G401.6 (cell line): ENCODE measurements around the gene ATL2.
A peak's percentile ranks its signal among the peaks of the same experiment; 100 is the strongest.
"Not testable (repeated sequence)": the region's sequence is repeated elsewhere in the genome, so short reads cannot be mapped to it uniquely, and the experiment has no call there.

Experiments
- FAIRE-seq: peaks from 2 replicates; lab custom pipeline; 2012; peaks lifted over from hg19 to GRCh38; lab: Jason Lieb, UNC

ATL2 gene

GRCh38 chr2:38323623-38324022 is 53.5 kb downstream of the ATL2 start:
- no peak for FAIRE-seq

DNA sequence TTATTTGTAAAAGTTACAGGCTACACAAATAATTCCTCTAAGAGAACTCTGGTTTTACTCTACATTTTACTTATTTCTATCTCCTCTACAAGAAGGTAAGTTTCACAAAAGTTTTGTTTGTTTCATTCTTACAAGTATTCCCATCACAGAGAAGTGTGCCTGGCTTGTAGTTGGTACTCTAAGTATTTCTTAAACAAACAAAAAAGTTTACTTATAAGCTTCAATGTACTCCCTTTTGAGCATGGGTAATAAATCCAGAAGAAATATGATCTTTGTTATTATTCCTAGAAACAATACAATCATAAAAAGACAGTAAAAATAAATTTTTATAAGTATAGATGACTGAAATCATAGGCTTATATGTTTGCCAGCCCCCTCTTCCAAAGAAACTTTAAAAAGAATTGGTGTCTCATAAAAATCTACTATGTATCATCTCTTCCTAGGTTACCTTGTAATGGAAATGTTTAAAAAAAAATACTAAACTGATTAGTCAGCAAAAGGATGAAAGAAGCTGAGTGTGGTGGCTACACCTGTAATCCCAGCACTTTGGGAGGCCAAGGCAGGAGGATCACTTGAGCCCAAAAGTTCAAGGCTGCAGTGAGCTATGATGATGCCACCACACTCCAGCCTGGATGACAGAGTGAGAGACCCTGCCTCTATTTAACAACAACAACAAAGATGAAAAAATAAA is 54.7 kb downstream of the ATL2 start:
- no peak for FAIRE-seq

DNA sequence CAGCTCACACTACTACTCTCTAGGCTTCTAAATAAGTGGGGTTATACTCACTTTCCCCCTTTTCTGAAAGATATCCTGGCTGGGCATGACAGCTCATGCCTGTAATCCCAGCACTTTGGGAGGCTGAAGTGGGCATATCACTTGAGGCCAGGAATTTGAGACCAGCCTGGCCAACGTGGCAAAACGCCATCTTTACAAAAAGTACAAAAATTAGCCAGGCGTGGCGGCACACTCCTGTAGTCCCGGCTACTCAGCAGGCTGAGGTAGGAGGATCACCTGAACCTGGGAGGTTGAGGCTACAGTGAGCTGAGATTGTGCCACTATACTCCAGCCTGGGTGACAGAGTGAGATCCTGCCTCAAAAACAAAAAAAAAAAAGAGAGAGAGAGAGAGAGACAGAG is 57.8 kb downstream of the ATL2 start:
- FAIRE-seq = not testable (repeated sequence)

DNA sequence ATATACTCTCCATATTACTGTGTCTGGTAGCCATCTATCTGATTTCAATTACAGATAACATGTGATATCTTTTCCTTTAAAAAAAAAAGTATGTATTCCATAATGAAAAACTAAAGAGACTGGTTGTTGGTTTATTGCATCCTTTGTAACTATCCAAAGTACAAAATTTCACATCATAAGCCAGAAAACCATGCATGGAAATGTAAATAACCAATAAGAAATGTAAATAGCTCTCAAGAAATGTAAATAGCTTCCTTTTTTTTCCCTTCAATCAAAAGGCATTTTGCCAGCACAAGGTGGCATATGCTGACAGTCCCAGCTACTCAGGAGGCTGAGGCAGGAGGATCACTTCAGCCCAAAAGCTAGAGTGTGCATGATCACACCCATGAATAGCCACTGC is 59.3 kb downstream of the ATL2 start:
- FAIRE-seq = no peak

GRCh38 chr2:38315707-38316333 is 61.3 kb downstream of the ATL2 start:
- FAIRE-seq = peak; percentile 51

DNA sequence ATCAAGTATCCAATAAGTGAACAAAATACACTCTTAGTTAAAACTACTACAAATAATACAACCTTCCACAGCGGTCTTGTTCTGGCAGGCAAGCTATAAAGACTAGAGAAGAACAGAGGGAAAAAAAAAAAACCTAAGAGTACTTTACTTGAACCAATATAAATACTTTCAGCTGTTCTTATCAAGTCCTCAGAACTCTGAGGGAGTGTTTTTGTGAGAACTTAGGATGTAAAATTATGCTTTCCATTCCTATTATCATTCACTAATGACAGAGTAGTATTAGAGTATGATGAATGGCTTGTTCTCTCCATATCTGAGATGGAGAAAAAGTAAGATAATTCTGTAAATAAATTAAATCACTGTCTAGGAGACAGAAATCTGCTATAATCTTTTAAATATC is 68.3 kb downstream of the ATL2 start:
- no peak for FAIRE-seq

DNA sequence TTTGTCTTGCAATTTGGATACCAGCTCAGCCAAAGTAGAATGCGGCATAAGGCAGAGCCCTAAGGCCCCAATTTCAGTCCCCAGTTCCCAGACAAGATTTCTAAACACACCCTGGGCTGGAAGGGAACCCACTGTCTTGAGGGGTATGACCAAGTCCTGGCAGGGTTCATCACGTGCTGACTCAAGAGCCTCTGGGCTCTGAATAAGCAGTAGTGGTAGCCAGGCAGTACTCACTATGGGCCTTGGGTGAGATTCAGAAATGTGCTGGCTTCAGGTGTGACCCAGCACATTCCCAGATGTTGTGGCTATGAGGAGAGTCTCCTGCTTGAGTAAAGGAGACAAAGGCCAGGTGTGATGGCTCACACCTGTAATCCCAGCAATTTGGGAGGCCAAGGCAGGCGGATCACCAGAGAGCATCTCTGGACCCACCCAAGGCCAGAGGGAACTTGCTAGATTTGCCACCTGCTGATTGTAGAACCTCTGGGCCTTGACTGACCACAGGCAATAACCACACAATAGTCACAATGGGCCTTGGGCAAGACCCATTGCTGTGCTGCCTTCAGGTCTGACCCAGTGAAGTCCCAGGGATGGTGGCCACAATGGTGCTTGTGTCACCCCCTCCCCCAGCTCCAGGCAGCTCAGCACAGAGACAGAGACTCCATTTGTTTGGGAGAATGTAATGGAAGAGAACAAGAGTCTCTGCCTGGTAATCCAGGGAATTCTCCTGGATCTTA is 74.9 kb downstream of the ATL2 start:
- no peak for FAIRE-seq

DNA sequence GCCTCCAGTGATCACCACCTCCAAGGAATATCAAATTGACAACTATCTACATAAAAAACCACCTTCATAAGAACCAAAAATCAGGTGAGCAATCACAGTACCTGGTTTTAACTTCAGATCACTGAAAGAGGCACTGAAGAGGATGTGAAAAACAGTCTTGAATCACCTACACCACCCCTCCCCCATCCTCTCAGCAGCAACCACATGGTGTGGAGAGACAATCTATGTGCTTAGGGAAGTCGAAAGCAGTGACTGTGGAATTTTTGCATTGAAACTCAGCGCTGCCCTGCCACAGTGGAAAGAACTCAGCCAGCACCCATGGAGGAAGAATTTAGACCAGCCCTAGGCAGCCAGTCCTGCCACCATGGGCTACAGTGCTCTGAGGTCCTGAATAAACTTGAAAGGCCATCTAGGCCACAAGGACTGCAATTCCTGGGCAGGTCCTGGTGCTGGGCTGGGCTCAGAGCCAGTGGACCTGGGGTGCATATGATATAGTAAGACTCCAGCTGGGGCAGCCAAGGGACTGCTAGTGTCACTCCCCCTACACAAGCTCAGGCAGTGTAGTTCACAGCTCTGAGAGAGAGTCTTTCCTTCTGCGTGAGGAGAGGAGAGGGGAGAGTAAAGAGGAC is 75.6 kb downstream of the ATL2 start:
- no peak for FAIRE-seq

DNA sequence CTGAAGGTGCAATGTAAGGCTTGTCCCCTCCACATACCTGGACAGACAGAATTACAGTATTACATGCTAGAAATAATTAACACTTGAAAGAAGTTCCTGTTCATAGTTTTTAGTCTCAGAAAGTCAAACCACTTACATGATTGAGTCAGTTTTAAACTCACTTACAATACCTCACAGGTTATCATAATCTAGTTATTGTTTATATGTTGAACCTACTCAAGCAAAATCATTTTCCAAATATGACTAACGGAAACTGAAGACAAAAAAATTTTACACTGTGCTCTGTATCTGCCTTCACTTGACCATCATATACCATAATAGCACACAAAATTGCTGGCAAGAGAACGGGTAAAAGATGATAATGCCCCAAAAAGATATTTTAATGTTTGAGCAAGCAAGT is 78.5 kb downstream of the ATL2 start:
- FAIRE-seq = no peak

DNA sequence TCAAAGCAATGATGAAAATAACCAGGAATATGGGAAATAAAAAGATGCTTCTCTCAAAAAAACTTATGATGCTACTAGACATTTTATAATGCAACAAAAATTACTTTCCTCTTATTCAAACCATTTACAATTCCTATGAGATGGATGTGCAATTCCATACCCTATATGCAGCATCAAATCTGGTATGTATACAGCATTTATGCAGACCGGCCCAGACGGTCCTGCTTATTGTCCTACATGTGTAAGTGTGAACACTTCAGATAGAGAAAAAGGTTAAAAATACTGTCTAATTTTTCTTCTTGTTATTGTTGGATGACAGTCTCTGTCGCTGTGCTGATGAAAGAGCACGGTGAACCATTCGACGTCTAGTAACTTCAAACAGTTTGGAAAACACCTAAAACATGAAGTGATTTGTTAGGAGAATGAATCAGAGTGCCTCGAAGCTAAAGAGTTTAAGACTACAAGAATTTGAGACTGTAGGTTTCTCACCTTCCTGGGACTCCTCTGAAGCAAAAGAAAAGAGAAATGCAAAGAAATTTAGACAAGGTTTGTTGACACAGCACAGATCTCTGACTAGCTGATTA is 80.8 kb downstream of the ATL2 start:
- FAIRE-seq = no peak

- no peak for FAIRE-seq
These were observed 82.5 kb downstream of the ATL2 start for GRCh38 chr2:38294597-38294996.

GRCh38 chr2:38293152-38293865 is 83.8 kb downstream of the ATL2 start:
- no peak for FAIRE-seq

- FAIRE-seq = no peak
These were observed 86.7 kb downstream of the ATL2 start for GRCh38 chr2:38290332-38290731.

DNA sequence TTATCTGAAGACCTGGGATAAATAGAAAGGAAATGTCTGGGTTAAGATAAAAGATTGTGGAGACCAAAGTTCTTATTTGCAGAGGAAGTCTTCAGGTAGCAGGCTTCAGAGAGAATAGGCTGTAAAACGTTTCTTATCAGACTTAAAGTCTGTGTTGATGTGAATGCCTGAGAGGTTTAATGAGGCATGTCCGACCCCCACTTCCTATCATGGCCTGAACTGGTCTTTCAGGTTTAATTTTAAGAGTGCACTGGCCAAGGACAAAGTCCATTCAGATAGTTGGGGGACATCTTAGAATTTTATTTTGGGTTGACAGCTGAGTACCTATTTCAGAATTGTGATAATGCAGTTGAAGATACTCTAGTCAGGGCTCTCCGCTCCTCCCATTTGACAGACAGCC is 92.1 kb downstream of the ATL2 start:
- no peak for FAIRE-seq

DNA sequence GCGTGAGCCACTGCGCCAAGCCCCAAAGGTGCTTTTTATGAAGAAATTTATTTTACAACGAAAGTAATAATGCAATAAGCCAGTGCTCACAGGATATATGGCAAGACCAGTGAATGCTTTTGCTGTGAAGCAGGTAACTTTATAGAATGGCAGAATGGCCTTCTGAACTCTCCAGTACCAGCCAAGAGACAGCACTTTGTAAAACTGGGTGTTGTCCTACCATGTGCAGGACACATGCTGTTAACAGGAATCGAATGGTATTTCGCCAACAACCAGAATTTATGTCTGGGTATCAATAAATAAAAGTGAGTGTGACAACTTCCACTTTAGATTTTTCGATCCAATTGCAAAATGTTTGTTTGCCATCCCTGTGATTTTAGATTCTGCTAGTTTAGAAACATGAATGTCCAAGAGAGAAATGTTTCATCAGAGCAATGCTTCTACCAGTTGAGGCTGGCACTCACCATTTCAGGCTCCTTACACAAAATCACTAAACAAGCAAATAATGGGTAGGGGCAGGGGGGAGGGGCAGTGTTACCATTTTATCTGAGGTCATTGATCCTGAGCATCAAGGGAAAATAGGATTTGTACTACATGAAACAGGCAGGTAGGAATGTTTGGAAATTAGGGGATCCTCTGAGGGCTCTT is 95.9 kb downstream of the ATL2 start:
- no peak for FAIRE-seq

GRCh38 chr2:38279201-38279600 is 97.9 kb downstream of the ATL2 start:
- FAIRE-seq = no peak

DNA sequence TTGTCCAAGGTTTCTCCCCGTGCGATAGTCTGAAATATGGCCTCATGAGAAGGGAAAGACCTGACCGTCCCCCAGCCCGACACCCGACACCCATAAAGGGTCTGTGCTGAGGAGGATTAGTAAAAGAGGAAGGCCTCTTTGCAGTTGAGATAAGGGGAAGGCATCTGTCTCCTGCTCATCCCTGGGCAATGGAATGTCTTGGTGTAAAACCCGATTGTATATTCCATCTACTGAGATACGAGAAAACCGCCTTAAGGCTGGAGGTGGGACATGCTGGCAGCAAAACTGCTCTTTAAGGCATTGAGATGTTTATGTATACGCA is 99.0 kb downstream of the ATL2 start:
- FAIRE-seq = not testable (repeated sequence)

DNA sequence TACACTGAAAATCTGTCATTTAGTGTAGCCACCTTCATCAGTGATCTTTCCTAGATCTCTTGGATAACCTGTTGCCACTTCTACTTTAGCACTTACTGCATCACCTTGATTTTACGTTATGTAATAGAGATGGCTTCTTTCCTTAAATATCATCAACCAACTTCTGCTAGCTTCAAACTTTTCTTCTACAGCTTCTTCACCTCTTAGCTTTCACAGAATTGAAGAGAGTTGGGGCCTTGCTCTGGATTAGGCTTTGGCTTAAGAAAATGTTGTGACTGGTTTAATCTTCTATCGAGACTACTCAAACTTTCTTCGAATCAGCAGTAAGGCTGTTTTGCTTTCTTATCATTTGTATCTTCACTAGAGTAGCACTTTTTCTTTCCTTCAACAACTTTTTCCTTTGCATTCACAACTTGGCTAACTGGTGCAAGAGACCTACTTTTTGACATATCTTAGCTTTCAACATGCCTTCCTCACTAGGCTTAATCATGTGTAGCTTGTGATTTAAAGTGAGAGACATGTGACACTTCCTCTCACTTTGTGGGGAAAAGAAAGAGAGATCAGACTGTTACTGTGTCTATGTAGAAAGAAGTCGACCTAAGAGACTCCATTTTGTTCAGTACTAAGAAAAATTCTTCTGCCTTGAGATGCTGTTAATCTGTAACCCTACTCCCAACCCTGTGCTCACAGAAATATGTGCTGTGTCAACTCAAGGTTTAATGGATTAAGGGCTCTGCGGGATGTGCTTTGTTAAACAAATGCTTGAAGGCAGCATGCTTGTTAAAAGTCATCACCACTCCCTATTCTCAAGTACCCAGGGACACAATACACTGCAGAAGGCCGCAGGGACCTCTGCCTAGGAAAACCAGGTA is 99.6 kb downstream of the ATL2 start:
- no peak for FAIRE-seq

- FAIRE-seq = no peak
These were observed 102.5 kb downstream of the ATL2 start for GRCh38 chr2:38274286-38275276.
